ENCODE data around the gene TNFRSF4.
"Not testable (repeated sequence)": the region's sequence is repeated elsewhere in the genome, so short reads cannot be mapped to it uniquely, and the experiment has no call there.

TNFRSF4 gene

GRCh38 chr1:1213345-1214265, at the start of gene TNFRSF4:
Gene TNFRSF4 (minus strand): TSS chr1:1214153. CDS start chr1:1214127, 26 bp downstream.
- no peak for DNase-seq (ENCODE audit: low read depth)

DNA sequence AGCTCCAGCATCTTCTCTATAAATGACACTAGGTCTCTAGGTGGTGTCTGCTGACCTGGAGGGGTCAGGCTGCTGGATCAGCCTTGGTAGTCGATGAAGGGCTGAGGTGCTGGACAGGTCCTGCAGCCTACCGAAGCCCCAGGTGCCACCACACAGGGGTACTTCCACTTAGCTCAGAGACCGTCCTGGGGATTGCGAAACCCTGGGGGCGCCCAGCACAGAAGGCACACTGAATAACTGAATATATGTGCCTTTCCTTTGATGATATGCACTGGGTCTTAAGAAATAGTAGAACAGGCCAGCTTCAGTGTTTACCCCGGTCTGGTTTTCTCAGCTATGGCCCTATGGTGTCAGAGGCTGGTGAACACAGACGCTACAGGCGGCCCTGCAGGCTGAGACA, 48.8 kb upstream of the TNFRSF4 start:
- DNase-seq (ENCODE audit: low read depth): no peak

GRCh38 chr1:1262071-1262470, 48.1 kb upstream of the TNFRSF4 start:
- no peak for DNase-seq (ENCODE audit: low read depth)

GRCh38 chr1:1260843-1261560, 47.0 kb upstream of the TNFRSF4 start:
- no peak for DNase-seq (ENCODE audit: low read depth)

- DNase-seq (ENCODE audit: low read depth): no peak
Measured at GRCh38 chr1:1259951-1260600, 46.1 kb upstream of the TNFRSF4 start.

- DNase-seq (ENCODE audit: low read depth): no peak
Measured at GRCh38 chr1:1259540-1259939, 45.6 kb upstream of the TNFRSF4 start.

- DNase-seq (ENCODE audit: low read depth): no peak
Measured at GRCh38 chr1:1259119-1259488, 45.2 kb upstream of the TNFRSF4 start.

DNA sequence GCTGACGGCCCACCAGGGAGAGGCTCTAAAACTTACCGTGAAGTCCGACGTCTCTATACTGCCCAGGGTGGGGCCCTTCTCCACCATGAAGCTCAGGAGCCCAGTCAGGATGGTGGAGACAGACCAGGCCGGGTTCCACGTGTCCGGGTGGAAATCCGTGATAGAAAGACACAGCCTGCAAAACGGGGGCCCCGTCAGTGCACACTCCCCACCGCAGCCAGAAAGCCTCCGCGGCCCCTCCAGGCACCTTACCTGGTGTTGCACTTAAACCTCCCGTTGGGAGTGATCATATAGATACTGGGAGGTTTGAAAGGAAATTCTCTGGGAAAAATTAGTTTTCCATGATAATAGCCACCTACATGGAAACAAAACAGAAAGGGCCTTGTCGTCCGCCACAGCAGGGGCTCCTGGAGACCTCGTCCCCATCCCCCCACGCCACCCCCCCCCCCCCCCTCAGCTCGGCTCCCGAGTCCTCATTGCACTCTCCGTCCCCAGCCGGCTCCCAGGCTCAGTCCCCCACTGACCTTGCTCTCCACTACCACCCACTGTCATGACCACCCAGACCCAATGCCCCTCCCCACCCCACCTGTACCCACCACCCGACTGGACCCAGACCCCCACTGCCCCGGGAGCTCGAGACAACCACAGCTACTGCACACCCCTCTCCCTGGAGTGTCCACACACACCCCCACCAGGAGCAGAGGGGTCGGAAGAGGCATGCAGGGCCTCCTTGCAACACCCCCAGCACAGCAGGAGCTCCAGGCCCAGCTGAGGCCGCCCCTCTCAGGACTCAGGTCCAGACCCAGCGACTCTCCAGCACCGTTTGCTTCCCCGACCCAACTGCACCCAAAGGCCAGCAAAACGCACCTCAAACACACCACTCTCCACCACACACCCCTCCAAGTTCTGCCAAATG, 43.3 kb upstream of the TNFRSF4 start:
- no peak for DNase-seq (ENCODE audit: low read depth)

DNA sequence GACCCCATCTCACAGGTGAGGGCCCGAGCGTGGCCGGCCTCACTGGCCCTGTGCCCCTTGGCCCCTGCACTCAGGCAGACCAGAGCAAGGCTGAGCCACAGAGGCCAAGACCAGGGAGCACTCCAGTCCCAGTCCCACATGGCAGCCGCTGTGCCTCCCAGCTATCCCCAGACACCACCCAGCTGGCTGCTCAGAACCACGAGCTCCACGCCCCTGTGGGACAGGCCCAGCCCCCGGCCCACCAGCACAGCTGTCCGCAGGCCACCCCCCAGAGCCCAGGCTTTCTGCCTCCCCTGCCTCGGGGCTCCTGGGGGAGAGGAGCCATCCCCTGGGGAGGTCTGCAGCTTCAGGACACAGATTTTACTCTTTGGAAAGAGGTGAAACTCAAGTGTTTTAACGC, 41.7 kb upstream of the TNFRSF4 start:
- no peak for DNase-seq (ENCODE audit: low read depth)

GRCh38 chr1:1255078-1255477, 41.1 kb upstream of the TNFRSF4 start:
- DNase-seq (ENCODE audit: low read depth): no peak

DNA sequence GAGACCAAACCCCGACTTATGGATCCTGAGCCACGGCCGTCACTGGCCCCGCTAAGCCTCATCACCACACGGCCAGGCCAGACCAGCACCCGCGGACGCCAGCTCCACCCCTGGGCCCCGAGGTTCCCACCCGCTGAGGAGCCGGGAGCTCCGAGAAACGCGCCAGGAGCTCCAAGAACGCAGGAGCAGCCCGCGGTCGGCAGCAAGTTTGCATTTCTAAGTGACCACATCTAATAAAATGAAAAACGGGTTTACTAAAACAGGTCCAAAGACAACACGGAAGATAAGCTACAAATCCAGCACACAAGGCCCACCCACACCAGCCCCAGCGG, 40.7 kb upstream of the TNFRSF4 start:
- no peak for DNase-seq (ENCODE audit: low read depth)

DNA sequence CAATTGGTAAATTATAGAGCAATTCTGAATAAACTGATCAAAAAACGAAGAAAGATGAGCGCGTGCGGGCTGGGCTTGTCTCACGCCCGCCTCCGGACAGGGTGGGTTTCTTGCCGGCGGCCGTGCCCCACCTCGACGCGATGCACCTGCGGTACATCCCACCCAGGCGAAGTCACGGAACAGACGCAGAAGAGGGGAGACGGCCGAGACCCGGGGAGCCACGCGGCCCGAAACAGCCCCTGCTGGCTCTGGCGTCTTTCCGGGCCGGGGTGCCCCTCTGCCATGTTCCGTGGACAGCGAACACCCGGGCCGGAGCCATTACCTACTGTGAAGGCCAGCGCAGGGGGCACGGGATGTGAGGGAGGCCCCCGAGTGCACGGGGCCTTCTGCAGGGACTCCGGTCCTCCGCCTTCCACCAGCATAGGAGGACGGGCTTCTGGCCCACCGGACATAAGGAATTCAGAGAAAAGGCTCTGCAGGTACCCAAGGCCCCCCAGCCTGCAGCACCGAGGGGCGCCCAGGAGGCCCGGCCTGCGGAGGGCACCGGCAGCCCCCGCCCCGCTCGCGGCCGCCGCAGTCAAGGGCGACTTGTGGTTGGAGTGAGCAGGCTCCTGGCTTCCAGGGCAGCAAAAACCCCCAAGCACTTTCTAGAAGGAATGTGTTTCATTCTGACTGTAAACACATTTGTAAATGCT, 40.2 kb upstream of the TNFRSF4 start:
- no peak for DNase-seq (ENCODE audit: low read depth)

- DNase-seq (ENCODE audit: low read depth): no peak
Measured at GRCh38 chr1:1253314-1253713, 39.4 kb upstream of the TNFRSF4 start.

DNA sequence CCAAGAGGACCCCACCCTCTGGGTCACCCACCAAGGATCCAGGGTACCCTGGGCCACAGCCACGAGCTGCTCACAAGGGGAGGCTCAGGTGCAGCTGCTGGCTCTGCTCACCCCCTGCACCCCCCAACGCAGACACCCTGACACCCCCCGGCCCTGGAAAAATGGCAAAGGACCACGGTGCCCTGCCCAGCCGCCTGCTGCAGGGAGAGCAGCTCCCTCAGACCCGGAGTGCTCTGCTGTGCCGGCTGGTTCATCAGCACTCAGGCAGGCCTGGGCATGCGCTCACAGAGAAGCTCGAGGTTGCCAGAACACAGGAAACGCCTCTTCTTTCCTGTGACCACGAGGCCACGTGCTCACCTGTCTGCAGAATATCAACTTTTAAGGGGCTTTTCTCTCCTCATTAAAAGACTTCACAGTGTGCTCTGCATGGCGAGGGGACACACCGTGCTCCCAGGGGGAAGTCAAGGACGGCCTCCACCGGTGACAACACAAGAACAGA, 36.9 kb upstream of the TNFRSF4 start:
- DNase-seq (ENCODE audit: low read depth): no peak

DNA sequence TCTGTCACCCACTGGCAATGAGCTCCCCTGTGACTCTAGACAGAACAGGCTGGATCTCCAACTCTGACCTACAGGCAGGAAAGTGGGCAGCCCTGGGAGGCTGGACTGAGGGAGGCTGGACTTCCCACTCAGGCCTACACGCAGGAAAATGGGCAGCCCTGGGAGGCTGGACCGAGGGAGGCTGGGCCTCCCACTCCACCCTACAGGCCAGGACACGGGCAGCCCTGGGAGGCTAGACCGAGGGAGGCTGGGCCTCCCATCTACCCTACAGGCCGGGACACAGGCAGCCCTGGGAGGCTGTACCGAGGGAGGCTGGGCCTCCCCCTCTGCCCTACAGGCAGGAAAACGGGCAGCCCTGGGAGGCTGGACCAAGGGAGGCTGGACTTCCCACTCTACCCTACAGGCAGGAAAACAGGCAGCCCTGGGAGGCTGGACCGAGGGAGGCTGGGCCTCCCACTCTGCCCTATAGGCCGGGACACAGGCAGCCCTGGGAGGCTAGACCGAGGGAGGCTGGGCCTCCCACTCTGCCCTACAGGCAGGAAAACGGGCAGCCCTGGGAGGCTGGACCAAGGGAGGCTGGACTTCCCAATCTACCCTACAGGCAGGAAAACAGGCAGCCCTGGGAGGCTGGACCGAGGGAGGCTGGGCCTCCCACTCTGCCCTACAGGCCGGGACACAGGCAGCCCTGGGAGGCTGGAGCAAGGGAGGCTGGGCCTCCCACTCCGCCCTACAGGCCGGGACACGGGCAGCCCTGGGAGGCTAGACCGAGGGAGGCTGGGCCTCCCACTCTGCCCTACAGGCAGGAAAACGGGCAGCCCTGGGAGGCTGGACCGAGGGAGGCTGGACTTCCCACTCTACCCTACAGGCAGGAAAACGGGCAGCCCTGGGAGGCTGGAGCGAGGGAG, 34.3 kb upstream of the TNFRSF4 start:
- DNase-seq (ENCODE audit: low read depth): not testable (repeated sequence)

GRCh38 chr1:1247341-1247913, 33.5 kb upstream of the TNFRSF4 start:
- no peak for DNase-seq (ENCODE audit: low read depth)

DNA sequence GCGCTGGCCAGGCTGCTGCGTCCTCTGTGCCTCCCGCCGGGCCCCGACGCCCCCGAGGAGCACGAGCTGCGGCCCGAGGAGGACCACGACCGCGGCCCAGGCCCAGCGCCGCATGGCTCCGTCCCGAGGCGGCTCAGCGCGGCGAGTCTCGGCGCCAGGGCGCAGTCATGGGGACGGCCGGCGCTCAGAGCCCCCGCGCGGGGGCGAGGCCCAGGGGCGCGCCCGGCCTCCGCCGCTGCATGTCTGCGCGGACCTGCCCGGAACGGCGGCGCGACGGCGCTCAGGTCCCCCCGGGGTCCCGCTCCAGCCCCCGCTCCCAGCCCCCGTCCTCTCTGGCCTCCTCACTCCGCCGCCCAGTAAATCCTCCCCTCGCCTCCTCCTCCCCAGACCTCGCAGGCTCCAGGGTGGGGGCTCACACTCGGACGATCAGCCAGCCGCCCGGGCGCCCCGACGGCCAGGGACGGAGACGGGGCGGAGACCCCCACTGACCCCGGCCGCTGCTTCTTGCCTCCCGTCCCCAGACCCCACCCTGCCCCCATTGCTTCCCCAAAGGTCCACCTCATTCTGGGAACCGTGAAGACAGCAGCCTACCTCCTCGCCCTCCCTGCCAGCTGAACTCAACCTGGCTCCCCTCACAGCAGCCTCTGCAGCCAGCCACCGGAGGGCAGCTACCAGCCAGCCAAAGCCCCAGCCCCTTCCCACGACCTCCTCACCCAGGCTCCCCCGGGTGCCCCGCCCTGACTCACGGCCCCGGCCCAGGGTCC, 32.8 kb upstream of the TNFRSF4 start, which contains the start of gene C1QTNF12:
TSS of gene C1QTNF12 (minus strand) at position 146 of the 764 bp plus-strand sequence. CDS start at position 114, 32 bp downstream.
- no peak for DNase-seq (ENCODE audit: low read depth)

DNA sequence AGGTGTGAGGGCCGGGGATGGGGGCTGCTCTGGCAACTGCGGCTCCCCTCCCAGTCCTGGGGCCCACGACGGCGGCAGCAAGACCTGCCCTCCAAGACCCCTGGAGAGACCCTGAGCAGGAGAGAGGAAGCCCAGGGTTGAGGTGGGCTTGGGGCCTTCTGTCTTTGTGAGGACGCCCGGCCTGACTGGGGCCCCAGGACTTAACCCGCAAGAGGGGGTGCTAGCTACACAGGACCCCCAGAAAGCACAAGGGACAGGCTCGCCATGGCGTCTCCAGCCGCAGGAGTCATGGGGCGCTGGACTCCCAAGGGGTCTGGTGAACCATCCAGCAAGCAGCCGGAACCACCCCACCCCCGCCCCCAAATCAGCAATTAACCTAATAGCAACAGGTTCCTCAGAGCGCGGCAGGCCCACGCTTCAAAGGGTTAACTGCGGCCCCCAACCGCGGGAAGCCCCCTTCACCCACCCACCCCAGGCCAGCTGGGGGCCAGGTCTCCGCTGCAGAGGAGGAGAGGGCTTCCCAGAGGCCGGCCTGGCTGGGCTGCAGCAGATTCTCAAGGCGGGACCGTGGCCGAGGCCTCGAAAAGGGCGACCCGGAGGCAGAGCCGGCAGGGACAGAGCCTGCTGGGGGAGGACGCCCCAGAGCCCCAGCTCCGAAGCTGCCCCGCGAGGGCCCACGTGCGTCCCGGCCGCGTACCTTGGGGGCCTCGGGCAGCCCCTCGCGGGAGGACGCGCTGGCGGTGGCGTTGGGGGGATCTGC, 32.0 kb upstream of the TNFRSF4 start:
- no peak for DNase-seq (ENCODE audit: low read depth)
